ENCODE data around the gene TEX51. TPM values are rescaled to one million over a fixed set of nuclear protein-coding genes. Genes with fewer than 3 reads are reported as not detected.

The TEX51 gene
- total RNA-seq, 1 experiment from 2014 or later: not detected

DNA sequence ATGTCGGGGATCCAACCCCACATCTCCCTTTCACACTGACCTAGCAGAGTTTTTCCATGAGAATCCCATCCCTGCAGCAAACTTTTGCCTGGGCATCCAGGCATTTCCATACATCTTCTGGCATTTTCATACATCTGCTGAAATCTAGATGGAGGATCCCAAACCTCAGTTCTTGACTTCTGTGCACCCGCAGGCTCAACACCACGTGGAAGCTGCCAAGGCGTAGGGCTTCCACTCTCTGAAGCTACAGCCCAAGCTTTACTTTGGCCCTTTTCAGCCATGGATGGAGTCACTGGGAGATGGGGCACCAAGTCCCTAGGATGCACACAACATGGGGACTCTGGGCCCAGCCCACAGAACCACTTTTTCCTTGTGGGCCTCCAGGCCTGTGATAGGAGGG is 32.2 kb upstream of the TEX51 start:
- Histone ChIP-seq H3K9me3 (no peaks in the 10 kb centered on the region), H3K27me3 (no peaks in the 10 kb centered on the region), H3K4me3 (no peak overlapping the region), H3K36me3 (no peaks in the 10 kb centered on the region)
- no peak for DNase-seq

DNA sequence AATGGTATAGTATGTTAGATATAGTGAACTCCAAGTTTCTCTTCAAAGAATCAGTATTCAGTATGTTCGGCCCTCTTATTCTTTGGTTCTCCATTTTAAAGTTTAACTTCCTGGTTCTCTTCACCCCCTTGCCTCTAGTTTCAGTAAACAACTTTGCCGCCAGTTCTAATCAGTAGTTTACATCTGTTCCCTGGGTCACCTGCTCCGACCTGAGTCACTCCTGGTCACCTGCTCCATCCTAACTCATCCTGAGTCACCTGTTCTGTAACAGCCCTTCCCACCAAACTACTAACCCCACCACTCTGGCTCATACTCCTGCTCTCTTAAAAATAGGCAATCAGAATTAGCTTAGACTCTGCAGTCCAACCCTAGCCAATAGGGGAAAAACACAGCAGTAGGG is 23.7 kb upstream of the TEX51 start:
- H3K27me3 ChIP-seq: 0 out of 2 replicates have a peak, but pooled peaks cover 4% of the 10 kb centered on the region
- H3K9me3 ChIP-seq: no peaks in the 10 kb centered on the region; the same call in 1 of the 2 replicates
- DNase-seq: no peak
- no peaks in the 10 kb centered on the region for H3K36me3 ChIP-seq
- no peak overlapping the region for H3K4me3 ChIP-seq

DNA sequence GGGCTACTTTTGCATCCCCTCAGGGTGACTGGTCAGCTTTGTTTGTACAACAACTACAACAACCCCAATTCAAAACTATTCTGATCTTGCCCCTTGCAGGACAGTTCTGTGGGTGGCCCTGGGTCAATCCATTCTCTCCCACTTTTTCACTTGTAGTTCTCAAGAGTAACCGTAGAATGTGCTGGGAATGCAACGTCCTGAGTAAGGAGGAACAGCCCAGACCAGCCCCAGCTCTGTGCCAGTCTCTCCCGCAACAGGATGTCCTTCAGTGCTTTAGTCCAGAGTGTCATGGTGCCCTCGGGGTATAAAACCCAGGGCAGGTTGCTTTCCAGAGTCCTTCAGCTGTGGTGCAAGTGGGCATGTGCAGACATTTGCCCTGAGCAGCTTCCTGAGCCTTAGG is 22.1 kb upstream of the TEX51 start:
- Histone ChIP-seq H3K27me3 (0 out of 2 replicates have a peak, but pooled peaks cover 4% of the 10 kb centered on the region), H3K9me3 (no peaks in the 10 kb centered on the region; the same call in 1 of the 2 replicates), H3K4me3 (no peak overlapping the region), H3K36me3 (no peaks in the 10 kb centered on the region)
- no peak for DNase-seq

DNA sequence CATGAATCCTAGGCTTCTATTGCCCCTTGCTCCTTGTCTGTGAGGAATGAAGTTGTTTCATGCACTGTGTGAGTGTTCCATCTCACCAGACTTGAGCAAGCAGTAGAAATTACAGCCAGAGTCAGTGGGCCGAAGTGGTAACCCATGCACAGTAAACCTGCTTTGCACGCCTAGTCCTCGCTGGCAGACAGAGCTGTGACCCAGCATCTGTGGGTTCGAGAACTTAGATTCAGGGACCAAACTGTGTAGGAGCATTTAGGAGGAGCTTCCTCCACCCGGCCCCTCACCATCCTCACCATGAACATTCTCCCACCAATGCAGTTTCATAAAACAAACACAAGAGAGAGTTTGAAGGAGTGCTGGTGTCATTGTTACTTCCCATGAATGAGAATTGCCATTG is 21.6 kb upstream of the TEX51 start:
- DNase-seq: no peak
- no peak overlapping the region for H3K4me3 ChIP-seq
- H3K36me3 ChIP-seq: no peaks in the 10 kb centered on the region
- no peaks in the 10 kb centered on the region; the same call in 1 of the 2 replicates for H3K9me3 ChIP-seq
- H3K27me3 ChIP-seq: 0 out of 2 replicates have a peak, but pooled peaks cover 4% of the 10 kb centered on the region

DNA sequence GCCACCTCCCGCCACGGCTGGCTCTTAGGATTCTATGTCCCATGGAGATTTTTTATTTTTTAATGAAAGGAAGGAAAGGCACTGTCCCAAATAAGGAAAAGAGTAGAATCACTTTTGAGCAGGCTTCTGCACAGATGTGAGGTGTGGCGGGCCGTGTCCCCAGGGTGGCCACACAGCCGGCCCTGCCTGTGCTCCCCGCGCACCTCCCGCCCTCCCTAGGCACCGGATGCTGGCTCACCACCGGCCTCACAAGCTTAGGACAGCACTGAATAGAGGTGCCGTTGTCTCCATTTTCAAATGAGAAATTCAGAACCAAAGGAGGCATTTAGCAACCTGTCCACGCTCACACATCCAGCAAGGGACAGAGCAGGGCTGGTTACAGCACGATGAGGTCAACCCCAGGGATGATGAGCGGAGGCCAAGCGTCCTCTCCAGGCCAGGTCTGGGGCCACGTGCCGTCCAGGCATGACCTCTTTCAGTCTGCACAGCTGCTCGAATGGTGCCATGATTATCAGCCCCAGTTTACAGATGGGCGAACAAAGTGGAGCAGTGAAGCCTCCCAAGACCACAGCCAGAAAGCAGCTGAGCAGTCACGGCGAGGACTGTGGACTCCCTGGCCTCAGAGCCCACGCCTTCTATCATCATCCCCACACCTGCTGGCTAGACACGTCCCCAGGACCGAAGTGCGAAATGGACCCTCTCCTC is 20.7 kb upstream of the TEX51 start:
- H3K9me3 ChIP-seq: no peaks in the 10 kb centered on the region; the same call in 1 of the 2 replicates
- DNase-seq: no peak
- H3K36me3 ChIP-seq: no peaks in the 10 kb centered on the region
- 0 out of 2 replicates have a peak, but pooled peaks cover 4% of the 10 kb centered on the region for H3K27me3 ChIP-seq
- H3K4me3 ChIP-seq: no peak overlapping the region

DNA sequence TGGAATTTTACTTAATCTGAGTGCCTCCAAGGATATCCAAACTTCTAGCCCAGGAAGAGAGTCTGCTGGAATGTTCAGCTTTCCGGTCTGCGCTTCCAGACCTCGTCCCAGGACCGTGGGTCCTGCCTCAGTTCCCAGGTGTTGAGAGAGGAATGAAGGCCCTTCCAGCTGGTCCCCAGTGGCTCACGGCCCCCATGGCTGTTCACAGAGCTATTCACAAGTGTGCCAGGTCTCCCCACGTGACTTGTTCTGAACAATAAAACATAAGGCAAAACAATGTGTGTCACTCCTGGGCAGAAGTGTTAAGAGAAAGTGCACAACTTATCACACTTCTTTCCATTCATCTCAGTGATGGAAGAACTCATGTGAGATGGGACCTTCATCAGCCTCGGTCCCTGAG is 20.1 kb upstream of the TEX51 start:
- no peak for DNase-seq
- Histone ChIP-seq H3K27me3 (0 out of 2 replicates have a peak, but pooled peaks cover 4% of the 10 kb centered on the region), H3K4me3 (no peak overlapping the region), H3K9me3 (no peaks in the 10 kb centered on the region; the same call in 1 of the 2 replicates), H3K36me3 (no peaks in the 10 kb centered on the region)

DNA sequence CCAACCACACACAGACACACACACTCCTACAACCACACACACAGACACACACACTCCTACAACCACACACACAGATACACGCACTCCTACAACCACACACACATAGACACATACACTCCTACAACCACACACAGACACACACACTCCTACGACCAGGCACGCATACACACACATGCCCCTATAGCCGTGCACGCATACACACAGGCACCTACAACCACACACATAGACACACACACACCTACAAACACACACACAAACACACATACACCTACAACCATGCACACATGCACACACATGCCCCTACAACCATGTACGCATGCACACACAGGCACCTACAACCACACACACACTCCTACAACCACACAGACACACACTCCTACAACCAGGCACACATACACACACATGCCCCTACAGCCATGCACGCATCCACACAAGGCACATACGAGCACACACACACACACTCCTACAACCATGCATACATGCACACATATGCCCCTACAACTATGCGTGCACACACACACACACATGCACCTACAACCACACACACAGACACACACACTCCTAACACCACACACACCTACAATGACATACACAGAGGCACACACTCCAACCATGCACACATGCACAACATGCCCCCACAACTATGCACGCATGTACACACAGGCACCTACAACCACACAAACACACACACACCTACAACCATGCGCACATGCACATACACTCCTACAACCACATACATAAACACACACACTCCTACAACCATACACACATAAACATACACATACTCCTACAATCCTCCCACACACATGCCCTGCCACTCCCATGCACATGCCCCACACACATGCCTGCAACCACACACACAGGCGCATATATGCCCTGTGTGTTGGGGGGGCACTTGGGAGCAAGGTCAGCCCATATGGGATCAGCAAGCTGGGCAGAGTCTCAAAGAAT is 19.1 kb upstream of the TEX51 start:
- H3K36me3 ChIP-seq: no peaks in the 10 kb centered on the region
- DNase-seq: no peak
- no peaks in the 10 kb centered on the region; the same call in 1 of the 2 replicates for H3K9me3 ChIP-seq
- H3K27me3 ChIP-seq: no peaks in the 10 kb centered on the region
- H3K4me3 ChIP-seq: no peak overlapping the region

DNA sequence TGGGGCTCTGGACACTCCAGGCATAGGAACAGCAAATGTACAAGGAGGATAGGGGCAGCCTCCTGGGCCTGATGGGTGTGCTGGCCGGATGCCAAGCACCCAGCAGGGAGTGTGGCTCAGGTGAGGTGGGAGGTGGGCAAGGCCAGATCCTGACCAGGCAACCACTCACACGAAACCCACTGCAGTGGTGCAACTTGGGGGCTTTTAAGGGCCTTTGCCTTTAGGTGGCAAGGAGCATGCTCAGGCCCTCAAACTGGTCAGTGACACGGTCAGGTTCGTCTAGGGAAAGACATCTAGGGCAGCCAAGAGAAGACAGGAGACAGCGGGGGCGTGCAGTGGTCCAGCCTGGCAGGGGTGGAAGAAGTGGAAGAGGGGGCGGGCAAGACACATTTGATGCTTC is 18.4 kb upstream of the TEX51 start:
- Histone ChIP-seq H3K4me3 (no peak overlapping the region), H3K9me3 (no peaks in the 10 kb centered on the region), H3K36me3 (no peaks in the 10 kb centered on the region), H3K27me3 (no peaks in the 10 kb centered on the region)
- DNase-seq: no peak

DNA sequence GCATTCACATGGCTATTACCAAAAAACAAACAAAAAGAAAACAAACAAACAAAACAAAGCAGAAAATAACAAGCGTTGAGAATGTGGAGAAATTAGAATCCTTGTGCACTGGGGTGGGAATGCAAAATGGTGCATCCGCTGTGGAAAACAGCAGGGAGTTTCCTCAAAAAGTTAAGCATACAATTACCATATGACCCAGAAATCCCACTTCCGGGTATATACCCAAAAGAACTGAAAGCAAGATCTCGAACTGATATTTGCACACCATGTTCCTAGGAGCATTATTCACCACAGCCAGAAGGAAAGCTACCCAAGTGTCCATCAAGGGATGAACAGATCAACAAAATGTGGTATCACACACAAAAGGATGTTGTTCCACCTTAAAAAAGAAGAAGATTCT is 17.9 kb upstream of the TEX51 start:
- H3K4me3 ChIP-seq: no peak overlapping the region
- no peaks in the 10 kb centered on the region for H3K27me3 ChIP-seq
- H3K36me3 ChIP-seq: no peaks in the 10 kb centered on the region
- no peak for DNase-seq
- no peaks in the 10 kb centered on the region for H3K9me3 ChIP-seq

DNA sequence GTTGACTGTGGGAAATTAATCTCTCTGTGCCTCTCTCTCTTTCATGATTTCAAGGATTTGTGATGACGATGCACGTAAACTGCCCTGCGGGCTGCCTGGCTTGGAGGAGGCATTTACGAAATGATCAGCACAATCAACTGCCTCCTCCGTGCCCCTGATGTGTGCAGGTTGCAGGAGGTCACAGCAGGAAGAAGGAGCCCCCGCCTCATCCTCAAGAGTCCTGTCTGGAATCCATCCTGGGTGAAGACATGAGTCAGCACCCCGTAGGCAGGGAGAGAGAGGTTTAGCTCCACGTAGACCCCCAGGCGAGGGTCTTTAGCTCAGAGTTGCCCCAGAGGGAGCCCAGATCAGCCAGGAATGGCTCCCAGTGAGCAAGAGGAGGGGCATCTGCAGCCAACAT is 17.1 kb upstream of the TEX51 start:
- Histone ChIP-seq H3K36me3 (no peaks in the 10 kb centered on the region), H3K27me3 (no peaks in the 10 kb centered on the region), H3K4me3 (no peak overlapping the region), H3K9me3 (no peaks in the 10 kb centered on the region)
- DNase-seq: no peak

DNA sequence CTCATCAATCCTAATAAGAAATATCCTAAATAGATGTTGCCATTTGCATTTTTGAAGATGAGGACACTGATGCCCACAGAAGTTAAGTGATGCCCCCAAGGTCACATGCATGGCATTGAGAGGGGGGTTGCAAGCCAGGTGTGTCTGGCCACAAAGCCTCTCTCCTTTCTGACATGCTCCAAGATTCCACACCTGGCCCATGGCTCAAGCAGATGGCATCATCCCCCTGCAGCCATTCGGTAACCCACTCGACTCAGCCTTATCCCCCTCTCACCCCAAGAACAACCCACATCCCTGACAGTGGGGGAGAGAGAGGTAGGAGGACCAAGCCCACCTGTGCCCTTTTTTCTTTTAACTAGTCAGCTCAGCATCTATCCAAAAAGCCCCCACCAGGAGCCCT is 16.5 kb upstream of the TEX51 start:
- H3K36me3 ChIP-seq: no peaks in the 10 kb centered on the region
- no peaks in the 10 kb centered on the region for H3K27me3 ChIP-seq
- no peaks in the 10 kb centered on the region for H3K9me3 ChIP-seq
- H3K4me3 ChIP-seq: no peak overlapping the region
- no peak for DNase-seq

DNA sequence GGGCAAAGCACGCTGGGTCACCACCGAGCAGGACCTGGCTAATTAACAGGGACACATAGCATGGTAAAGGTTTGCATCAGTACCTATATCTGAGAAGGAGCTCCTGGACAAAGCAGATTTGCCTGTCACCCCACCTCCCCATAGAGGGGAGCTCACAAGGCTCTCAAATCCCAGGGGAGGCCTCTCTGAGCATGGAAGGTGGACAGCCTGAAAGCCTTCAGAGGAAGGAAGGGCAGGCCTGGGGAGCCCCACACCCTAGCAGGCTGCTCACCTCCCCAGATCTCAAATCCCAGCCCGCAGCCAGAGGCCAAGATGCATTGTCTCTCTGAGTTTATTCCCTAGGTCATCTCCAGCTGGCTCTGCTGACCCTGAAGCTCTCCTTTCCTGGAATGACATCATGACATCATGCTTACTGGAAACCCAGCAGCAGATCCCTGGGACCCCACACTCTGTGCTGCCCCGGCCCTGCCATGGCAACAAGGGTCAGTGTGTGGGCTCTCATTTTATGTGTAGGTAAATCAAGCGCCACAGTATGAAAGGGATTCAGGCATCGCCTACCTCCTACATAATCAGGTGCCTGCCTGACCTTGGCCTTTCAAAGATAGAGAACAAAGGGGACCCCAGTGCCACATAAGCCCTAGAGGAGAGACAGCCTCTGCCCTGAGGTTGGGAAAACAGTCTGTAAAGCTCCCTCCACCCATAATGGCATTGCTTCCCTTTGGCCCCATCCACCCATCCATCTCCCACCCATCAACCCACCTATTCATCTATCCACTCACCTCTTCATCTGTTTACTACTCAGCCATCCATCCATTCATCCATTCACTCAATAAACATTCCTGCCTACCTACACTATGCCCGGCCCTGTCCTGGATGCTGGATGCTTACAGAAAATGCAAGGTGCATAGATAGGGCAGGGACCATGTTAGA is 15.7 kb upstream of the TEX51 start:
- H3K27me3 ChIP-seq: no peaks in the 10 kb centered on the region
- DNase-seq: no peak
- no peak overlapping the region for H3K4me3 ChIP-seq
- H3K9me3 ChIP-seq: no peaks in the 10 kb centered on the region
- H3K36me3 ChIP-seq: no peaks in the 10 kb centered on the region

DNA sequence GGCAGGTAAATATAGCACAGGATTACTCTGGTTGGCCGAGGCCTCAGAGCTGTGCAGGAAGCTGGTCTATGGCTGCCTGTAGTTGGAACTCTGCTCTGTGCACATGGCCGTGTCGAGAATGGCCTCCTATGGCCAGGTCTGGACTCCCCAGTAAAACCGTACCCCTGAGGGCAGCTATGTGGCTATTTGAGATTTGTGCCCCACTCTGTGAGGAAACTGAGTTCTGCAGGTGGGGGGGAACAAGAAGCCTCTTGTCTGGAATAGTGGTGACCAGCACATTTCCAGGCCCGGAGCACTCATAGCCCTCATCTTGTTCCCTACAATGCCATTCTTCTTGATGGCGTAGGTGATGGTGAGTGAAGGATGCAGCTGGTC is 15.0 kb upstream of the TEX51 start:
- Histone ChIP-seq H3K27me3 (no peaks in the 10 kb centered on the region), H3K4me3 (no peak overlapping the region), H3K36me3 (no peaks in the 10 kb centered on the region), H3K9me3 (no peaks in the 10 kb centered on the region)
- no peak for DNase-seq

DNA sequence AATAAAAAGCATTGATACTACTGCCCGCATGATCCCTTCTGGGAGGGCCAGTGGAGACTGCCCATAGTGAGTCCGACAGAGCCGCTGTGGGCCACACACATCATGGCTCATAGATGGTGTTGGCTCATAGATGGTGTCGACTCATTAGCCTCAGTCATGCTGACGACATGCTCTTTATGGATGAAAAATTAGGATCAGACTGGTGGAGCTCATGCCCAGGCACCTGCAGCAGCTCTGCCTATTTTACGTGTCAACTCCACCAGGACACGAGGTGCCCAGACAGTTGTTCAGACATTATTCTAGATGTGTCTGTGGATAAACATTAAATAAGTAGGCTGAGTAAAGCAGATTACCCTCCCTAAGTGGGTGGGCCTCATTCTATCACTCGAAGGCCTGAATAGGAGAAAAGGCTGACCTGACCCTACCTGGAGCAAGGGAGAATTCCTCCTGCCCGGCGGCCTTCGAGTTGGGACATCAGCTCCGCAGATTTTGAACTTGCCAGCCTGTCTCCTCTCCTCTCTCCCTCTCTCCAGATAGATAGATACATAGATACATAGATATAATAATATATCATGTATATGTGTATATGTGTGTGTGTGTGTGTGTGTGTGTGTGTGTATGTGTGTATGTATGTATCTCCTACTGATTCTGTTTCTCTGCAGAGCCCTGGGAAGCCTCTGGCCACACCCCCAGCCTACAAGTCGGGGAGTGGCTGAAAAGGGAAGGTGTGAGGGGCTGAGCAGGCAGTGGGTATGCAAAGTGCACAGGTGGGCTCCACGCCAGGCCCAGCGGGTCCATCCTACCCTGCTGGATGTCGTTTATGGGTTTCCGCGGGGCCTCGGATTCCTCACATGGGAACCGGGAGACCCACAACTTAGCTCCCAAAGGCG is 13.6 kb upstream of the TEX51 start:
- H3K4me3 ChIP-seq: no peak overlapping the region
- DNase-seq: no peak
- H3K27me3 ChIP-seq: no peaks in the 10 kb centered on the region
- H3K9me3 ChIP-seq: no peaks in the 10 kb centered on the region
- H3K36me3 ChIP-seq: no peaks in the 10 kb centered on the region

DNA sequence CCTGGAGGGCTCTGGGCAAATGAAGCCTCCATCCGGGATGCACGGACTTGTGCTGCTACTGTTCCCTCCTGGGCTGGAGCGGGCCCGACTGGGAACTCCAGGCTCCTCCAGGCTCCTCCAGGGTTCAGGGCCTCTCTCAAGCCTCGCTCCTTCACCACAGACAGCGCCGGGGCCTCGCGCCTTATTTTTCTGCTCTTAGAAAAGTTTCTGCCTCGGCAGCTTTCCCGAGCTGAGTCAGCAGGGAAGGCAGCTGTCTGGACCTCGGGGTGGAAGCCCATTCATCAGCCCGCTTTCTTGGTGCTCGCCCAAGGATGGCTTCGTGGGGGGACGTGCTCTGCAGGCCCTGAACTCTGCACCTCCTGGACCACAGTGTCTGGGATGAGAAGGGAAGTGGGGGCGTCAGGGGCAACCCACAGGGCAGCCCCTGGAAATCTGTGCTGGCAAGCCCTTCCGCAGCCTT is 12.9 kb upstream of the TEX51 start:
- DNase-seq: no peak
- H3K27me3 ChIP-seq: no peaks in the 10 kb centered on the region
- peak overlapping the region; percentile 41 for H3K4me3 ChIP-seq
- H3K9me3 ChIP-seq: no peaks in the 10 kb centered on the region
- H3K36me3 ChIP-seq: no peaks in the 10 kb centered on the region

Data from MG63 (cell line).